Right cardiac atrium (tissue), 5 donors: ENCODE measurements around the gene CUL7. TPM values are rescaled to one million over a fixed set of nuclear protein-coding genes. Genes with fewer than 3 reads are reported as not detected.
"Not testable (repeated sequence)": the region's sequence is repeated elsewhere in the genome, so short reads cannot be mapped to it uniquely, and the experiment has no call there.

Experiments
- ATAC-seq, 2 donors: fragments of 200-7000 bp; cut with Tn5 transposase; one replicate each; pipeline versions ENCODE4 v1.8.0 to v1.9.1; 2020; ENCODE audit warnings: moderate library complexity in 2 of 2, mild to moderate bottlenecking in 1 of 2
- DNase-seq, 3 donors: peaks; one replicate each; pipeline ENCODE4 v3.0.0-alpha.2; 2020
- H3K27ac ChIP-seq: one replicate; pipeline ENCODE4 v1.5.1; 2013; ENCODE audit warnings: mild to moderate bottlenecking, low read length, control low read depth, moderate library complexity
- H3K27me3 ChIP-seq: one replicate; pipeline ENCODE4 v1.6.1; 2013; ENCODE audit not compliant: control insufficient read depth, insufficient read depth
- H3K4me1 ChIP-seq: one replicate; pipeline ENCODE4 v1.6.1; 2013; ENCODE audit warnings: low read length; ENCODE audit not compliant: control insufficient read depth, insufficient read depth
- H3K4me3 ChIP-seq: one replicate; pipeline ENCODE4 v1.5.1; 2013; ENCODE audit warnings: low read length, control low read depth
- H3K9me3 ChIP-seq: one replicate; pipeline ENCODE4 v1.6.1; 2013; ENCODE audit warnings: low read length; ENCODE audit not compliant: control insufficient read depth
- WGBS: extraction: QIAGEN DNeasy Blood & Tissue Kit; methylation state at CpG from one replicate; pipeline ENCODE4 v1.1.7; 2013; 5-methylcytosine and 5-hydroxymethylcytosine counted together
- intact Hi-C, 4 donors: fragments of 100-400 bp; cut with DNase I; formaldehyde crosslinking; loops; one replicate each; pipeline versions ENCODE4 v1.11.0 to v1.14.0; 2022 to 2023
- polyA plus RNA-seq: library from polyadenylated mRNA; stranded (reverse); fragments of 200-250 nt; gene quantifications from one replicate; pipeline ENCODE4 v1.2.3, GENCODE V29; 2013
- total RNA-seq, 4 donors: library from RNA; stranded (reverse); fragmentation: NEBNext Ultra II Directional; extraction: Animal tissue kit (Norgen Biotek cat#: 25700); gene quantifications; one replicate each; pipeline ENCODE4 v1.2.1, GENCODE V29; 2021
- donor health status: healthy with polysubstance abuse.
- donor health status: DM: no; HTN: yes; CAD: no.
- donor health status: DM: no; HTN: no; CAD: no.
- donor health status: DM: no; HTN: yes; CAD: no; lungs with severe emphysema.
- donor health status: DM: yes; HTN: yes; CAD: no.

The CUL7 gene
- total and polyA plus RNA-seq, 5 donors, result 4.5 to 9.6 (median 9.2) TPM

DNA sequence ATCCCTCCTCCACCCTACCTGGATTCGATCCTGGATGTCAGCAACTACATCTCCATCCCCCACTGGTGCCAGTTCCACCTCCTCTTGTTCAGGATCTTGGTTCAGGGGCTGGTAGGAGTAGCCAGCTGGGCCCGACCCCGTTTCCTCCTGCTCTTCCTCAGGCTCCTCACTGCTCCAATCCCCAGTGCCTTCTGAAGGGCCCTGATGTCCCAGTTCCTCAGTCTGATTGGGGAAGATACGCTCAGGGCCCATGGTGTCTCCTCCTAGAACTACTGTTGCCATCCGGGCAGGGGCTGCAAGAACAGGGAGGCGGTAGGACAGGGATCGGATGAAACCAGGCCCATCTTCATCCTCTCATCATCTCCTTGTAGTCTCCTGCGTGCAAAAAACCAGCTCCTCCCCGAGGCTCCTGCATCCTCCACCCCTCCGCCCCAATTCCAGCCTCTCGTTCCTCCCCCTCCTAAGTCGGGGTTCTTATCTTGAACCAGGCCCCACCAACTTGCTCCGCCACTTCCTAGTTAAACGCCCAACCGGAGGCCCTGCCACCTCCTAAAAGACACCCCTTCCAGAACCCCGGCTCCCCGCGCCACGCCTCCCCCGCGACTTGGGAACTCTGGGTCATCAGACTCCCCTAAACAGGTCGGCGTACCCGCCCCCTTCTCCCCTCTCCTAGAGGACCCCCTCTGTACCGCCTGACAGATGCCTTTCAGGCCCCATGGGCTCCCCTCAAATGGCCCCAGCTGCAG is 40.4 kb downstream of the CUL7 start:
- Histone ChIP-seq H3K4me3 (peak overlapping the region; percentile 78), H3K27me3 (no peaks in the 10 kb centered on the region), H3K27ac (peak overlapping the region; percentile 59), H3K4me1 (peaks cover 3% of the 10 kb centered on the region), H3K9me3 (no peaks in the 10 kb centered on the region)
- DNase-seq (no peak), ATAC-seq (peak in 1 of 2 donors; percentile 49)
- 3% methylated on average over 25 of the region's 25 CpGs for WGBS
- intact Hi-C loops, result loop anchor here in 2 of 4 donors (5.0 kb wide), 2 partner anchors 39 to 129 kb away; partner anchors contain the start of gene CUL7 (in 1 of the 2)

DNA sequence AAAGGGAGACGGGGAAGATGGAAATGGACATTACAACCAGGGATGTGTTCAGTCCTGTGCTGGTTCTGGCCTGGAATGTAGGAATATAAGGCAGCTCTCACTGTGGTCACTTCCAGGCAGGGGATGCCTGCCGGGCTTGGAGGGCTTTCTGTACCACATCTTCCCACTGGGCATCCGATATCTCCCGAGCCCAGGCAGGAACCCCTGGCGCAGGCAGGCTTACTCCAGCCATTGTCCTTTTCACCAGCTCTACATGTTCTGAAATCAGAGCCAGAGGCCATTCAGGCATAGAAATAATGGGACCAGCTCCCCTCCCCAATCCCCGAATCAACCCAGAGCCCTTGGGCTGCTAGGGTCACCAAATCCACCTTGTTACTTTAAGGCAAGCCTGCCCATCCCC is 41.3 kb downstream of the CUL7 start:
- Histone ChIP-seq H3K27ac (no peak overlapping the region), H3K4me1 (peaks cover 3% of the 10 kb centered on the region), H3K27me3 (no peaks in the 10 kb centered on the region), H3K4me3 (no peak overlapping the region), H3K9me3 (no peaks in the 10 kb centered on the region)
- no peak for ATAC-seq
- DNase-seq, result no peak
- 72% methylated on average over 6 of the region's 6 CpGs for WGBS
- intact Hi-C loops, result loop anchor here in 2 of 4 donors (5.0 kb wide), 2 partner anchors 40 to 130 kb away; partner anchors contain the start of gene CUL7 (in 1 of the 2)

DNA sequence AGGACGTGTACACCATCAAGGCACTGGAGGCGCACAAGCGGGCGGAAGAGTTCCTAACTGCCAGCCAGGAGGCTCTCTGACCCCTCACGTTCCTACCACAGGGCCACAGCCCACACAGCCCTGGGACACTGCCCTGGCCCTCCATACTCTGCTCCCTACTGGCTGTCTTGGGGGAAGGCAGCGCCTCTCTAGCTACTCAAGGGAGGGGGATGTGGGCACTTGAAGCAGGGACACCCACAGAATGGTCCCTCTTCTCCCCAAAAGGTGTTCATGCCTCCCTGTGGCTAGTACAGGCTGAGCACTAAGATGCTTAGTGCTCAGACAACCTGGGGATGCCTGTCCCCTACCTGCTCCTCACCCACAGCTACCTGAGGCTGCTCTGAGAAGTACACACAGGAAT is 42.4 kb downstream of the CUL7 start:
- no peak for ATAC-seq
- no peaks in the 10 kb centered on the region for H3K9me3 ChIP-seq
- H3K4me3 ChIP-seq, result no peak overlapping the region
- no peak for DNase-seq
- no peaks in the 10 kb centered on the region for H3K27me3 ChIP-seq
- intact Hi-C loops, result loop anchor here in 2 of 4 donors (5.0 kb wide), 2 partner anchors 41 to 131 kb away; partner anchors contain the start of gene CUL7 (in 1 of the 2)
- peaks cover 3% of the 10 kb centered on the region for H3K4me1 ChIP-seq
- 76% methylated on average over 6 of the region's 6 CpGs for WGBS
- H3K27ac ChIP-seq, result no peak overlapping the region

DNA sequence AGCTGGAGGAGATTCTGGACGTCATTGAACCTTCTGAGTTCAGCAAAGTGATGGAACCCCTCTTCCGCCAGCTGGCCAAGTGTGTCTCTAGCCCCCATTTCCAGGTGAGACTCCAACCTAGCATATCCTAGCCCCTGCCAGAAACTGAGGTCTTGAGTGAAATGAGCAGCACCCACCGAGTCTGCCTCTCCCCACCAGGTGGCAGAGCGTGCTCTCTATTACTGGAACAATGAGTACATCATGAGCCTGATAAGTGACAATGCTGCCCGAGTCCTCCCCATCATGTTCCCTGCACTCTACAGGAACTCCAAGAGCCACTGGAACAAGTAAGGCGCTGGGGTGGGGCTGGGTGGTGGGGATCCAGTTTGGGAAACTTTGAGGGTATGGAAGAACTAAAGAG is 44.5 kb downstream of the CUL7 start:
- Histone ChIP-seq H3K4me3 (no peak overlapping the region), H3K27ac (peak overlapping the region; percentile 43), H3K4me1 (peaks cover 3% of the 10 kb centered on the region), H3K27me3 (no peaks in the 10 kb centered on the region), H3K9me3 (no peaks in the 10 kb centered on the region)
- 58% methylated on average over 6 of the region's 6 CpGs for WGBS
- DNase-seq (peak; percentile 41 to 76 (median 73)), ATAC-seq (no peak)
- intact Hi-C loops, result loop anchor here in 3 of 4 donors (2.0 to 10.0 kb wide), 2 partner anchors 136 kb away; no protein-coding TSS in a partner anchor

DNA sequence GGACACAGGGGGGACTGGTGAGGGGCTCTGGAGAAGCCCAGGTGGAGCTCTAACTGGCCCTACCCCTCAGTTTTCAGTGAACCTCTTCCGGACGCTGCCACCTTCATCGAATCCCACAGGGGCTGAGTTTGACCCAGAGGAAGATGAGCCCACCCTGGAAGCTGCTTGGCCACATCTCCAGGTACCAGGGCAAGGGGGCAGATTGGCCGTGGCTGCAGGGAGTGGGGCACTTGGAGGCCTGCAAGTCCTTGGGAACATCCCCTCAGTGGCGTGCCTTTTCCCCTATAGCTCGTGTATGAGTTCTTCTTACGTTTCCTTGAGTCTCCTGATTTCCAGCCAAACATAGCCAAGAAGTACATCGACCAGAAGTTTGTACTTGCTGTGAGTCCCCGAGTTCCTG is 46.5 kb downstream of the CUL7 start:
- H3K27me3 ChIP-seq, result no peaks in the 10 kb centered on the region
- no peak overlapping the region for H3K27ac ChIP-seq
- intact Hi-C loops, result loop anchor here in 2 of 4 donors (10.0 kb wide), 1 partner anchor 138 kb away; no protein-coding TSS in a partner anchor
- WGBS, result 91% methylated on average over 9 of the region's 9 CpGs
- no peak overlapping the region for H3K4me3 ChIP-seq
- no peaks in the 10 kb centered on the region for H3K9me3 ChIP-seq
- DNase-seq, result no peak
- no peak for ATAC-seq
- no peaks in the 10 kb centered on the region for H3K4me1 ChIP-seq

DNA sequence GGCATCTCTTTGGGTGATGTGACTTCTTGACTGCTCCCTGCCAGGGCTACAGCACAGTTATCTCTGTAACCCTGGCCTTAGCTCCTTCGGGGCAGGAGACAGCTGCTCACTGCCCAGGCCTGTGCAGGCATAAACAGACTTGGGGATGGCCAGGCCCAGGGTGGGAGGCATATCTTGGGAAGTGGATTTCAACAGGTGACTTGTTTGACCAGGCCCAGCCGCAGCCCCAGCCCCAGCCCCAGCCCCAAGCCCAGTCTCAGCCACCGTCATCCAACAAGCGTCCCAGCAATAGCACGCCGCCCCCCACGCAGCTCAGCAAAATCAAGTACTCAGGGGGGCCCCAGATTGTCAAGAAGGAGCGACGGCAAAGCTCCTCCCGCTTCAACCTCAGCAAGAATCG is 47.4 kb downstream of the CUL7 start:
- no peaks in the 10 kb centered on the region for H3K4me1 ChIP-seq
- DNase-seq (no peak), ATAC-seq (no peak)
- intact Hi-C loops, result loop anchor here in 2 of 4 donors (10.0 kb wide), 1 partner anchor 139 kb away; no protein-coding TSS in a partner anchor
- H3K4me3 ChIP-seq, result no peak overlapping the region
- H3K9me3 ChIP-seq, result no peaks in the 10 kb centered on the region
- no peak overlapping the region for H3K27ac ChIP-seq
- H3K27me3 ChIP-seq, result no peaks in the 10 kb centered on the region
- 92% methylated on average over 11 of the region's 11 CpGs for WGBS

DNA sequence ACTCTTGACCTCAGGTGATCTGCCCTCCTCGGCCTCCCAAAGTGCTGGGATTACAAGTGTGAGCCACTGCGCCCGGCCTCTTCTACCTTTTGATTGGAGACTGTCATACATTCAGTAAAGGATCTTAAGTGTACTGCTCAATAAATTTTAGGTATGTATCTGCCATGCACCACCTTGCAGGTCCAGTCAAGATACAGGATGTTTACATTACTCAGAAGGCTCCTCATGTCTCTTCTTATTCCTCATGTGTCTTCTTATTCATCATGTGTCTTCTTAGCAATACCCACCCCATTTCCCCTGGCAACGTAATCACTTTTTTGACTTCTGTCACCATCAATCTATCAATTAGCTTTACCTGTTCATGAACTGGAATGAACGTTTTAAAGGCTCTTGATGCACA is 47.8 kb downstream of the CUL7 start:
- ATAC-seq (no peak), DNase-seq (no peak)
- Histone ChIP-seq H3K27ac (no peak overlapping the region), H3K4me3 (no peak overlapping the region), H3K27me3 (no peaks in the 10 kb centered on the region), H3K4me1 (no peaks in the 10 kb centered on the region), H3K9me3 (no peaks in the 10 kb centered on the region)
- intact Hi-C loops, result loop anchor here in 2 of 4 donors (10.0 kb wide), 1 partner anchor 139 kb away; no protein-coding TSS in a partner anchor
- WGBS, result 88% methylated on average over 5 of the region's 5 CpGs

DNA sequence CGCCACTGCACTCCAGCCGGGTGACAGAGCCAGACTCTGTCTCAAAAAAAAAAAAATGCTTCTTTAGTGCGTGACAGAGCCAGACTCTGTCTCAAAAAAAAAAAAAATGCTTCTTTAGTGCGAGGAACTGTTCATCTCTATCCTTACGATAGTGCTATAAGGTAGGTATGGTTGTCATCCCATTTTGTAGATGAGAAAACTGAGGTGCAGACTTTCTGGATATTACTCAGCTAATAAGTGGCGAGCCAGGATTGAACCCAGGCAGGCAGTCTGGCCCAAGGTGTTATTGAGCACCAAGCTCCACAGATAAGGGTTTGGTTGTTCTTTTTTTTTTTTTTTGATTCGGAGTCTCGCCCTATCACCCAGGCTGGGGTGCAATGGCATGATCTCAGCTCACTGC is 51.8 kb downstream of the CUL7 start:
- Histone ChIP-seq H3K4me1 (no peaks in the 10 kb centered on the region), H3K9me3 (no peaks in the 10 kb centered on the region), H3K4me3 (no peak overlapping the region), H3K27ac (no peak overlapping the region), H3K27me3 (no peaks in the 10 kb centered on the region)
- DNase-seq, result no peak
- no peak for ATAC-seq
- WGBS, result 93% methylated on average over 8 of the region's 8 CpGs
- intact Hi-C loops, result loop anchor here in 2 of 4 donors (10.0 kb wide), 1 partner anchor 143 kb away; no protein-coding TSS in a partner anchor

DNA sequence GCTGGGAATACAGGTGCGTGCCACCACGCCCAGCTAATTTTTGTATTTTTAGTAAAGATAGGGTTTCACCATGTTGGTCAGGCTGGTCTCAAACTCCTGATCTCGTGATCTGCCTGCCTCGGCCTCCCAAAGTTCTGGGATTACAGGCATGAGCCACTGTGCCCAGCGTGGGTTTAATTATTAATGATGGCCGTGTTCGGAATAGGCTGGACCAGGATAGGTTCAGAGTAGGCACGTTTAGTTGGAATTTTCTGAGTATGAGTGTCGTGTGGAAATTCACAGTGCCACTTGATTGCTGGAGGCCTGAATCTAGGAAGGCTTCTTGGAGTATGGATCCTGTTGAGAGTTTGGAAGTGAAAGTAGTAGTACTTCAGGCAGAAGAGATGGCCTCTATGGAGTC is 55.4 kb downstream of the CUL7 start:
- H3K27me3 ChIP-seq, H3K4me1 ChIP-seq, H3K9me3 ChIP-seq, H3K4me3 ChIP-seq, DNase-seq, intact Hi-C loops, ATAC-seq, H3K27ac ChIP-seq: not testable (repeated sequence)
- 94% methylated on average over 9 of the region's 9 CpGs for WGBS

DNA sequence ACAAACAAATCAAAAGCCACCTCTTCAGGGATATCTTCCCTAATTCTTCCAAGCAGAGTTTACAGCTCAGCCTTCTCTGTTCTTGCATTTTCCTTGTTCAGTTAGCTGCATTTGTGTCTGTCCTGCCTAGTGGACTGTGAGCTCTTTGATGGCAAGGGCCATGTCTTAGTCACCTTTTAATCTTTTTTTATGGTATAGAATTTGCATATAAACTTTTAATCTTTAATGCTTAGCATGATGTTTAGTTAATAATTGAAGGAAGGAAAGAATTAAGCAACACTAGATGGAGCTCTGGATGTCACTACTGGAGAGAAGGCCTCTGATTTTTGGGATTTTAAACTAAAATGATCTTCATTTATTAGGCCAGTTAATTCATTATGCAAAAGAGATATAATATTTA is 57.1 kb downstream of the CUL7 start:
- H3K9me3 ChIP-seq, result no peaks in the 10 kb centered on the region

DNA sequence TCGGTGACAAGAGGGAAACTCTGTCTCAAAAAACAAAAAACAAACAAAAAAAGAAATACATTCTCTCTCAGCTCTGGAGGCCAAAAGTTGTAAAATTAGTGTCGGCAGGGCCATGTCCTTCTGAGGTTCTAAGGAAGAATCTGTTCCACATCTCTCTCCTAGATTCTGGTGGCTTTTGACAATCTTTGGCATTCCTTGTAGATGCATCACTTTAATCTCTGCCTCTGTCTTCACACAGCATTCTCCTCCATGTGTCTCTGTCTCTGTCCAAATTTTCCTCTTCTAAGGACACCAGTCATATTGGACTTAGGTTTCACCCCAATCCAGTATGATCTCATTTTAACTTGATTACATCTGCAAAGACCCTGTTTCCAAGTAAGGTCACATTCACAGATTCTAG is 60.2 kb downstream of the CUL7 start:
- Histone ChIP-seq H3K4me1 (no peaks in the 10 kb centered on the region), H3K9me3 (no peaks in the 10 kb centered on the region), H3K4me3 (no peak overlapping the region), H3K27ac (no peak overlapping the region), H3K27me3 (no peaks in the 10 kb centered on the region)
- intact Hi-C loops, result no loop called here
- ATAC-seq (no peak), DNase-seq (no peak)
- 95% methylated on average over 2 of the region's 2 CpGs for WGBS

More for the DNA sequence above, 57.1 kb downstream of the CUL7 start:
- Histone ChIP-seq H3K27me3 (no peaks in the 10 kb centered on the region), H3K4me3 (no peak overlapping the region), H3K27ac (no peak overlapping the region), H3K4me1 (no peaks in the 10 kb centered on the region)
- no peak for DNase-seq
- intact Hi-C loops, result no loop called here
- ATAC-seq, result no peak
